WTC11 (cell line): Measurements from ENCODE around the gene TMA7B. TPM values are rescaled to one million over a fixed set of nuclear protein-coding genes. Genes with fewer than 3 reads are reported as not detected.
"Not testable (repeated sequence)": the region's sequence is repeated elsewhere in the genome, so short reads cannot be mapped to it uniquely, and the experiment has no call there.

ENCODE experiments used
- ATAC-seq: fragments of 200-7000 bp; cut with Tn5 transposase; 2 replicates; pipeline ENCODE4 v1.10.0; 2021; ENCODE audit warnings: mild to moderate bottlenecking, moderate library complexity
- CTCF ChIA-PET: fragments of 300-600 bp; sonication (Branson Sonifier 250); formaldehyde crosslinking; loops from one replicate; lab custom pipeline; 2021; ENCODE audit warnings: antibody characterized with exemption; lab: Charles Lee
- POLR2A ChIA-PET: fragments of 350-600 bp; sonication (Branson Sonifier 250); formaldehyde crosslinking; loops from one replicate; lab custom pipeline; 2021; ENCODE audit warnings: antibody characterized with exemption; lab: Charles Lee
- DNase-seq: peaks from one replicate; pipeline ENCODE4 v3.0.0; 2021; ENCODE audit warnings: low spot score
- H3K27ac Mint-ChIP-seq: 2 replicates; pipeline ENCODE4 v1.8.0; 2021; ENCODE audit warnings: mixed read lengths
- H3K27me3 Mint-ChIP-seq: 2 replicates; pipeline ENCODE4 v1.8.0; 2021; ENCODE audit warnings: low read depth, mild to moderate bottlenecking, moderate library complexity, mixed read lengths
- H3K36me3 Mint-ChIP-seq: 2 replicates; pipeline ENCODE4 v1.8.0; 2021; ENCODE audit warnings: mixed read lengths
- H3K4me1 Mint-ChIP-seq: 2 replicates; pipeline ENCODE4 v1.8.0; 2022; ENCODE audit warnings: mixed read lengths
- H3K4me3 Mint-ChIP-seq: 2 replicates; pipeline ENCODE4 v1.8.0; 2021; ENCODE audit warnings: mild to moderate bottlenecking, moderate library complexity, mixed read lengths
- H3K9me3 Mint-ChIP-seq: 2 replicates; pipeline ENCODE4 v1.8.0; 2021; ENCODE audit warnings: mixed read lengths
- CREB1 ChIP-seq: sonication (generic); formaldehyde crosslinking; IDR thresholded peaks from 2 replicates; pipeline ENCODE4 v1.8.0; 2023; ENCODE audit warnings: mild to moderate bottlenecking, missing genetic modification reagents
- ELF4 ChIP-seq: sonication (generic); formaldehyde crosslinking; IDR thresholded peaks from 2 replicates; pipeline ENCODE4 v1.8.1; 2022; ENCODE audit warnings: low read depth, mild to moderate bottlenecking, moderate library complexity, missing genetic modification reagents
- KAT7 ChIP-seq: sonication (generic); formaldehyde crosslinking; IDR thresholded peaks from 2 replicates; pipeline ENCODE4 v1.8.1; 2023; ENCODE audit warnings: missing genetic modification reagents, mild to moderate bottlenecking, borderline replicate concordance
- NFYB ChIP-seq: sonication (generic); formaldehyde crosslinking; conservative IDR thresholded peaks from 2 replicates; pipeline ENCODE4 v1.8.0; 2022; ENCODE audit warnings: low read depth, missing genetic modification reagents
- SP1 ChIP-seq: sonication (generic); formaldehyde crosslinking; conservative IDR thresholded peaks from 2 replicates; pipeline ENCODE4 v1.8.1; 2022; ENCODE audit warnings: missing genetic modification reagents
- TEAD4 ChIP-seq: sonication (generic); formaldehyde crosslinking; IDR thresholded peaks from 2 replicates; pipeline ENCODE4 v1.8.0; 2022; ENCODE audit warnings: mild to moderate bottlenecking, missing genetic modification reagents
- USF2 ChIP-seq: sonication (generic); formaldehyde crosslinking; IDR thresholded peaks from 2 replicates; pipeline ENCODE4 v1.8.1; 2023; ENCODE audit warnings: mild to moderate bottlenecking, missing genetic modification reagents, moderate library complexity
- ZBTB21 ChIP-seq: sonication (generic); formaldehyde crosslinking; IDR thresholded peaks from 2 replicates; pipeline ENCODE4 v1.8.1; 2023; ENCODE audit warnings: mild to moderate bottlenecking, missing genetic modification reagents, borderline replicate concordance
- ZNF138 ChIP-seq: sonication (generic); formaldehyde crosslinking; conservative IDR thresholded peaks from 2 replicates; pipeline ENCODE4 v1.8.1; 2022; ENCODE audit warnings: mild to moderate bottlenecking, moderate library complexity, missing genetic modification reagents
- ZNF317 ChIP-seq: sonication (generic); formaldehyde crosslinking; IDR thresholded peaks from 2 replicates; pipeline ENCODE4 v1.8.1; 2023; ENCODE audit warnings: low read depth, mild to moderate bottlenecking, moderate library complexity, missing genetic modification reagents, borderline replicate concordance
- ZNF396 ChIP-seq: fragments of 250-450 bp; sonication (Bioruptor Pico); IDR thresholded peaks from 2 replicates; pipeline ENCODE4 v1.8.0; 2021; ENCODE audit warnings: mild to moderate bottlenecking, moderate library complexity, borderline replicate concordance
- ZNF423 ChIP-seq: fragments of 250-450 bp; sonication (Bioruptor Pico); IDR thresholded peaks from 2 replicates; pipeline ENCODE4 v2.1.2; 2022; ENCODE audit warnings: mild to moderate bottlenecking, moderate library complexity
- total RNA-seq: library from RNA; stranded (reverse); gene quantifications from 3 replicates; pipeline ENCODE4 v1.2.3, GENCODE V29; 2021
- TF ChIP-seq, protein P1 (sequence below): sonication (generic); formaldehyde crosslinking; IDR thresholded peaks from 2 replicates; pipeline ENCODE4 v1.8.1; 2023; ENCODE audit warnings: mild to moderate bottlenecking, missing genetic modification reagents, moderate library complexity
- TF ChIP-seq, protein P2 (sequence below): sonication (generic); formaldehyde crosslinking; IDR thresholded peaks from 2 replicates; pipeline ENCODE4 v1.8.1; 2022; ENCODE audit warnings: low read depth, mild to moderate bottlenecking, moderate library complexity, missing genetic modification reagents, borderline replicate concordance

Gene TMA7B
- total RNA-seq, 1 experiment from 2014 or later: not detected

DNA sequence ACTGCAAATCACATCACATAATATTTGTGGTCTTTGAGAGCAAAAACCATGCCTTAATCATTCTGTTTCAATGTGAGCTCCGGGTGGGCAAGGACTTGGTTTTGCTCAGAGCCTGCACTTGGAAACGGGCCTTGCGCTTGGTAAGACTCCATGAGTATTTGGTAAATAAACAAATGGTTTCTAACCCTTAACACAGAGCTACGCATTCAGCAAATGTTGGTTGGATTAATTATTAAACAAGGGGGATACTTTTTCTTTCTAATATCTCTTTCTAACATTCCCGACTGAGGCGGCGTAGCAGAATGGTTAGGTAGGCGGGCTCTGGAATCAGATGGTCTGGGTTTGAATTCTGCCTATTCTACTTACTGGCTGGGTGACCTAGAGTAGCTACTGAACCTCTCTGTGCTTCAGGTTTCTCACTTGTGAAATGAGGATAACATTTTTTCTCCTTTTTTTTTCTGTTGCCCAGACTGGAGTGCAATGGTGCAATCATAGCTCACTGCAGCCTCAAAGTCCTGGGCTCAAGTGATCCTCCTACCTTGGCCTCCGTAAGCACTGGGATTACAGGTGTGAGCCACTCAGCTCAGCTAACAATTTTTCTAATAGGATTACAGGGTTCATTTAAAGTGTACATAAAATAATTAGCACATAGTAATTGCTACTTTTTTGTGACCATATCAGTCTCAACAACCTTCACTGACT lies 31.1 kb downstream of the TMA7B start (continued):
- TF ChIP-seq CREB1 (CRISPR knock-in tag) (no peak), ZNF138 (CRISPR knock-in tag) (no peak), ZNF317 (CRISPR knock-in tag) (no peak)

- no peaks in the 10 kb centered on the region for H3K36me3 Mint-ChIP-seq
- TF ChIP-seq USF2 (CRISPR knock-in tag) (no peak), ZNF423 (CRISPR knock-in tag) (no peak), KAT7 (CRISPR knock-in tag) (no peak), SP1 (CRISPR knock-in tag) (no peak), NFYB (CRISPR knock-in tag) (no peak), ZNF396 (CRISPR knock-in tag) (no peak), TEAD4 (no peak)
- TF ChIP-seq, protein P1, sequence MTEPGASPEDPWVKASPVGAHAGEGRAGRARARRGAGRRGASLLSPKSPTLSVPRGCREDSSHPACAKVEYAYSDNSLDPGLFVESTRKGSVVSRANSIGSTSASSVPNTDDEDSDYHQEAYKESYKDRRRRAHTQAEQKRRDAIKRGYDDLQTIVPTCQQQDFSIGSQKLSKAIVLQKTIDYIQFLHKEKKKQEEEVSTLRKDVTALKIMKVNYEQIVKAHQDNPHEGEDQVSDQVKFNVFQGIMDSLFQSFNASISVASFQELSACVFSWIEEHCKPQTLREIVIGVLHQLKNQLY: no peak
- TF ChIP-seq, protein P2, sequence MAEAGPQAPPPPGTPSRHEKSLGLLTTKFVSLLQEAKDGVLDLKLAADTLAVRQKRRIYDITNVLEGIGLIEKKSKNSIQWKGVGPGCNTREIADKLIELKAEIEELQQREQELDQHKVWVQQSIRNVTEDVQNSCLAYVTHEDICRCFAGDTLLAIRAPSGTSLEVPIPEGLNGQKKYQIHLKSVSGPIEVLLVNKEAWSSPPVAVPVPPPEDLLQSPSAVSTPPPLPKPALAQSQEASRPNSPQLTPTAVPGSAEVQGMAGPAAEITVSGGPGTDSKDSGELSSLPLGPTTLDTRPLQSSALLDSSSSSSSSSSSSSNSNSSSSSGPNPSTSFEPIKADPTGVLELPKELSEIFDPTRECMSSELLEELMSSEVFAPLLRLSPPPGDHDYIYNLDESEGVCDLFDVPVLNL (CRISPR knock-in tag): no peak
- no peak for DNase-seq
- ChIA-PET CTCF (interaction anchor here (0.9 to 2.1 kb wide), 2 partner anchors 32 to 59 kb away, joined by 4 to 8 read pairs; no protein-coding TSS in a partner anchor), POLR2A (no interaction called here)
- ATAC-seq: no peak
- no peak overlapping the region for H3K27ac Mint-ChIP-seq
- no peaks in the 10 kb centered on the region for H3K9me3 Mint-ChIP-seq
- H3K27me3 Mint-ChIP-seq: peaks cover 37% of the 10 kb centered on the region
- no peak overlapping the region for H3K4me3 Mint-ChIP-seq
- H3K4me1 Mint-ChIP-seq: peaks cover 34% of the 10 kb centered on the region
Observed at GRCh38 chr22:39992088-39992826, 32.1 kb downstream of the TMA7B start.

DNA sequence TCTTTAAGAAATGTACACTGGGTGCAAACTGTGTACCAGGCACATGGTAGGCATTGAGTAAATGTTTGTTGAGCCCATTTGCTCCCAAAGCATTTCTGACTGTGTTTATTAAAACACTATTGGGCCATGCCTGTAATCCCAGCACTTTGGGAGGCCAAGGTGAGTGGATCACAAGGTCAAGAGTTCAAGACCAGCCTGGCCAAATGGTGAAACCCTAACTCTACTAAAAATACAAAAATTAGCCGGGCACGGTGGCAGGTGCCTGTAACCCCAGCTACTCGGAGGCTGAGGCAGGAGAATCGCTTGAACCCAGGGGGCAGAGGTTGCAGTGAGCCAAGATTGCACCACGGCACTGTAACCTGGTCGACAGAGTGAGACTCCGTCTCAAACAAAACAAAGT lies 32.7 kb downstream of the TMA7B start:
- H3K9me3 Mint-ChIP-seq, H3K36me3 Mint-ChIP-seq, H3K27ac Mint-ChIP-seq, H3K4me3 Mint-ChIP-seq, DNase-seq, ATAC-seq: not testable (repeated sequence)
- ChIA-PET CTCF (interaction anchor here (0.8 to 0.9 kb wide), 2 partner anchors 32 to 59 kb away, joined by 3 to 4 read pairs; no protein-coding TSS in a partner anchor), POLR2A (interaction anchor here (1.2 kb wide), 1 partner anchor 12 kb away, joined by 3 read pairs; no protein-coding TSS in a partner anchor)
- Mint-ChIP-seq H3K27me3 (peaks cover 34% of the 10 kb centered on the region), H3K4me1 (peaks cover 41% of the 10 kb centered on the region)

GRCh38 chr22:39994041-39994565 lies 33.9 kb downstream of the TMA7B start:
- POLR2A ChIA-PET: interaction anchor here (1.0 to 2.2 kb wide), 3 partner anchors 11 to 50 kb away, joined by 3 to 6 read pairs (median 3); no protein-coding TSS in a partner anchor
- Mint-ChIP-seq H3K4me1 (peaks cover 49% of the 10 kb centered on the region), H3K27ac (no peak overlapping the region), H3K36me3 (no peaks in the 10 kb centered on the region), H3K9me3 (no peaks in the 10 kb centered on the region), H3K27me3 (peaks cover 24% of the 10 kb centered on the region), H3K4me3 (peak overlapping the region; percentile 24)
- DNase-seq (no peak), ATAC-seq (no peak)
- TF ChIP-seq ZBTB21 (CRISPR knock-in tag): 0 out of 2 replicates have a peak, but pooled peaks have one; percentile 67
- no peak for TF ChIP-seq ELF4
- CTCF ChIA-PET: interaction anchor here (1.0 to 3.3 kb wide), 8 partner anchors 23 to 61 kb away, joined by 3 to 11 read pairs (median 7); no protein-coding TSS in a partner anchor
